ENCODE results near the gene FNIP1.

FNIP1 gene

GRCh38 chr5:131641494-131641893 is 155.3 kb downstream of the FNIP1 start:
- peaks cover 2% of the 10 kb centered on the region; the same call in 1 of the 2 replicates for H3K36me3 ChIP-seq (ENCODE audit: insufficient read depth, low read length)
- H3K9me3 ChIP-seq (ENCODE audit: low read depth, low read length): no peaks in the 10 kb centered on the region
- H3K4me3 ChIP-seq: no peak overlapping the region
- TF ChIP-seq EZH2 (IDR thresholded peaks at IDR 0.05): no peak
- no peak overlapping the region for H3K27ac ChIP-seq
- no peak for DNase-seq (ENCODE audit: low read depth, low spot score)
- no peak overlapping the region for H3K9ac ChIP-seq (ENCODE audit: insufficient read length)

GRCh38 chr5:131640043-131640856 is 156.6 kb downstream of the FNIP1 start:
- H3K9ac ChIP-seq (ENCODE audit: insufficient read length): no peak overlapping the region
- no peaks in the 10 kb centered on the region; the same call in 1 of the 2 replicates for H3K36me3 ChIP-seq (ENCODE audit: insufficient read depth, low read length)
- H3K4me3 ChIP-seq: no peak overlapping the region
- no peak overlapping the region for H3K27ac ChIP-seq
- H3K9me3 ChIP-seq (ENCODE audit: low read depth, low read length): no peaks in the 10 kb centered on the region
- TF ChIP-seq POLR2AphosphoS5 (IDR thresholded peaks at IDR 0.05; ENCODE audit: borderline replicate concordance, low read depth, low read length) (no peak), FOXP2 (optimal IDR thresholded peaks at IDR 0.05; ENCODE audit: control extremely low read depth, extremely low read length, insufficient read depth) (no peak), EZH2 (IDR thresholded peaks at IDR 0.05) (no peak)
- DNase-seq (ENCODE audit: low read depth, low spot score): no peak

- Histone ChIP-seq H3K4me3 (no peak overlapping the region), H3K9ac (ENCODE audit: insufficient read length) (no peak overlapping the region), H3K36me3 (ENCODE audit: insufficient read depth, low read length) (no peaks in the 10 kb centered on the region), H3K27ac (no peak overlapping the region), H3K9me3 (ENCODE audit: low read depth, low read length) (no peaks in the 10 kb centered on the region)
- no peak for DNase-seq (ENCODE audit: low read depth, low spot score)
- no peak for TF ChIP-seq FOXP2 (optimal IDR thresholded peaks at IDR 0.05; ENCODE audit: control extremely low read depth, extremely low read length, insufficient read depth)
- no peak for TF ChIP-seq EZH2 (IDR thresholded peaks at IDR 0.05)
- TF ChIP-seq POLR2AphosphoS5 (IDR thresholded peaks at IDR 0.05; ENCODE audit: borderline replicate concordance, low read depth, low read length): no peak
Observed at GRCh38 chr5:131639148-131639547, 157.7 kb downstream of the FNIP1 start.

GRCh38 chr5:131637694-131638093 is 159.1 kb downstream of the FNIP1 start:
- no peak overlapping the region for H3K9ac ChIP-seq (ENCODE audit: insufficient read length)
- no peak overlapping the region for H3K4me3 ChIP-seq
- H3K27ac ChIP-seq: no peak overlapping the region; the same call in 1 of the 2 replicates
- H3K36me3 ChIP-seq (ENCODE audit: insufficient read depth, low read length): no peaks in the 10 kb centered on the region
- H3K9me3 ChIP-seq (ENCODE audit: low read depth, low read length): no peaks in the 10 kb centered on the region
- DNase-seq (ENCODE audit: low read depth, low spot score): no peak
- TF ChIP-seq EZH2 (IDR thresholded peaks at IDR 0.05): no peak
- TF ChIP-seq POLR2AphosphoS5 (IDR thresholded peaks at IDR 0.05; ENCODE audit: borderline replicate concordance, low read depth, low read length): no peak
- no peak for TF ChIP-seq FOXP2 (optimal IDR thresholded peaks at IDR 0.05; ENCODE audit: control extremely low read depth, extremely low read length, insufficient read depth)

- DNase-seq (ENCODE audit: low read depth, low spot score): no peak
- H3K36me3 ChIP-seq (ENCODE audit: insufficient read depth, low read length): no peaks in the 10 kb centered on the region
- no peaks in the 10 kb centered on the region for H3K9me3 ChIP-seq (ENCODE audit: low read depth, low read length)
- H3K9ac ChIP-seq (ENCODE audit: insufficient read length): peak overlapping the region; percentile 97
- TF ChIP-seq FOXP2 (optimal IDR thresholded peaks at IDR 0.05; ENCODE audit: control extremely low read depth, extremely low read length, insufficient read depth) (no peak), EZH2 (IDR thresholded peaks at IDR 0.05) (no peak), POLR2AphosphoS5 (IDR thresholded peaks at IDR 0.05; ENCODE audit: borderline replicate concordance, low read depth, low read length) (no peak)
- H3K4me3 ChIP-seq: peak overlapping the region; percentile 92
- peak overlapping the region; percentile 98 for H3K27ac ChIP-seq
Observed at GRCh38 chr5:131635684-131636572, 160.9 kb downstream of the FNIP1 start.

GRCh38 chr5:131634996-131635683 is 161.7 kb downstream of the FNIP1 start, which contains the start of gene RAPGEF6:
Gene RAPGEF6 (minus strand): TSS chr5:131635229. CDS start chr5:131635030, 199 bp downstream.
- Histone ChIP-seq H3K27ac (peak within 1 kb of the TSS; percentile 98), H3K4me3 (peak within 1 kb of the TSS; percentile 92)
- TF ChIP-seq FOXP2 (optimal IDR thresholded peaks at IDR 0.05; ENCODE audit: control extremely low read depth, extremely low read length, insufficient read depth) (peak; percentile 19), POLR2AphosphoS5 (IDR thresholded peaks at IDR 0.05; ENCODE audit: borderline replicate concordance, low read depth, low read length) (peak; percentile 94), EZH2 (IDR thresholded peaks at IDR 0.05) (no peak)

GRCh38 chr5:131634666-131634995 is 162.2 kb downstream of the FNIP1 start:
- peak overlapping the region; percentile 94 for H3K9ac ChIP-seq (ENCODE audit: insufficient read length)
- no peaks in the 10 kb centered on the region for H3K9me3 ChIP-seq (ENCODE audit: low read depth, low read length)
- H3K36me3 ChIP-seq (ENCODE audit: insufficient read depth, low read length): no peaks in the 10 kb centered on the region
- no peak for DNase-seq (ENCODE audit: low read depth, low spot score)
- H3K27ac ChIP-seq: peak overlapping the region; percentile 83
- TF ChIP-seq POLR2AphosphoS5 (IDR thresholded peaks at IDR 0.05; ENCODE audit: borderline replicate concordance, low read depth, low read length): no peak
- no peak for TF ChIP-seq FOXP2 (optimal IDR thresholded peaks at IDR 0.05; ENCODE audit: control extremely low read depth, extremely low read length, insufficient read depth)
- no peak for TF ChIP-seq EZH2 (IDR thresholded peaks at IDR 0.05)
- peak overlapping the region; percentile 92 for H3K4me3 ChIP-seq

More at GRCh38 chr5:131634996-131635683, 161.7 kb downstream of the FNIP1 start, which contains the start of gene RAPGEF6:
- no peaks in the 10 kb centered on the region for H3K9me3 ChIP-seq (ENCODE audit: low read depth, low read length)
- DNase-seq (ENCODE audit: low read depth, low spot score): peak; percentile 98
- no peaks in the 10 kb centered on the region for H3K36me3 ChIP-seq (ENCODE audit: insufficient read depth, low read length)
- H3K9ac ChIP-seq (ENCODE audit: insufficient read length): peak within 1 kb of the TSS; percentile 97

- DNase-seq (ENCODE audit: low read depth, low spot score): no peak
- H3K9ac ChIP-seq (ENCODE audit: insufficient read length): peak overlapping the region; percentile 94
- H3K27ac ChIP-seq: peak overlapping the region; percentile 83; the same call in 1 of the 2 replicates
- TF ChIP-seq POLR2AphosphoS5 (IDR thresholded peaks at IDR 0.05; ENCODE audit: borderline replicate concordance, low read depth, low read length) (no peak), FOXP2 (optimal IDR thresholded peaks at IDR 0.05; ENCODE audit: control extremely low read depth, extremely low read length, insufficient read depth) (no peak), EZH2 (IDR thresholded peaks at IDR 0.05) (no peak)
- H3K4me3 ChIP-seq: peak overlapping the region; percentile 92
- no peaks in the 10 kb centered on the region for H3K9me3 ChIP-seq (ENCODE audit: low read depth, low read length)
- no peaks in the 10 kb centered on the region for H3K36me3 ChIP-seq (ENCODE audit: insufficient read depth, low read length)
Observed at GRCh38 chr5:131634238-131634637, 162.6 kb downstream of the FNIP1 start.
